ENCODE results near the gene MMUT. TPM values are rescaled to one million over a fixed set of nuclear protein-coding genes. Genes with fewer than 3 reads are reported as not detected.
"Not testable (repeated sequence)": the region's sequence is repeated elsewhere in the genome, so short reads cannot be mapped to it uniquely, and the experiment has no call there.

MMUT gene
- total and polyA plus RNA-seq, 4 donors, result 42.3 to 54.2 (median 45.3) TPM

- Histone ChIP-seq H3K4me1 (ENCODE audit: control insufficient read depth in 4 of 4, insufficient read depth in 4 of 4, low read length in 3 of 4) (no peaks in the 10 kb centered on the region), H3K4me3 (ENCODE audit: low read depth in 1 of 3, low read length in 3 of 3) (no peak overlapping the region), H3K9me3 (ENCODE audit: control insufficient read depth in 4 of 4, low read length in 3 of 4) (no peaks in the 10 kb centered on the region), H3K27me3 (ENCODE audit: control insufficient read depth in 4 of 4, insufficient read depth in 4 of 4, low read length in 3 of 4) (no peaks in the 10 kb centered on the region), H3K36me3 (ENCODE audit: control insufficient read depth in 4 of 4, insufficient read depth in 3 of 4, low read depth in 1 of 4, low read length in 3 of 4) (no peaks in the 10 kb centered on the region), H3K27ac (ENCODE audit: low read depth in 1 of 2, low read length in 2 of 2) (no peak overlapping the region), H3K9ac (ENCODE audit: low read depth in 1 of 2, low read length in 2 of 2) (no peak overlapping the region)
- no peak for TF ChIP-seq GABPA (IDR thresholded peaks at IDR 0.05 in 1 of 2, conservative IDR thresholded peaks at IDR 0.05 in 1 of 2)
- TF ChIP-seq, protein P1, sequence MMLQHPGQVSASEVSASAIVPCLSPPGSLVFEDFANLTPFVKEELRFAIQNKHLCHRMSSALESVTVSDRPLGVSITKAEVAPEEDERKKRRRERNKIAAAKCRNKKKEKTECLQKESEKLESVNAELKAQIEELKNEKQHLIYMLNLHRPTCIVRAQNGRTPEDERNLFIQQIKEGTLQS (IDR thresholded peaks at IDR 0.05), result no peak
- no peak for TF ChIP-seq REST (IDR thresholded peaks at IDR 0.05)
- TF ChIP-seq, protein P2, sequence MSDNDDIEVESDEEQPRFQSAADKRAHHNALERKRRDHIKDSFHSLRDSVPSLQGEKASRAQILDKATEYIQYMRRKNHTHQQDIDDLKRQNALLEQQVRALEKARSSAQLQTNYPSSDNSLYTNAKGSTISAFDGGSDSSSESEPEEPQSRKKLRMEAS (IDR thresholded peaks at IDR 0.05), result no peak
- no peak for TF ChIP-seq FOXA1 (IDR thresholded peaks at IDR 0.05)
- TF ChIP-seq EGR1 (IDR thresholded peaks at IDR 0.05; ENCODE audit: low read depth in 2 of 2), result no peak
- TF ChIP-seq HNF4G (IDR thresholded peaks at IDR 0.05), result no peak
- no peak for TF ChIP-seq NR2F2 (IDR thresholded peaks at IDR 0.05)
- TF ChIP-seq, protein P3, sequence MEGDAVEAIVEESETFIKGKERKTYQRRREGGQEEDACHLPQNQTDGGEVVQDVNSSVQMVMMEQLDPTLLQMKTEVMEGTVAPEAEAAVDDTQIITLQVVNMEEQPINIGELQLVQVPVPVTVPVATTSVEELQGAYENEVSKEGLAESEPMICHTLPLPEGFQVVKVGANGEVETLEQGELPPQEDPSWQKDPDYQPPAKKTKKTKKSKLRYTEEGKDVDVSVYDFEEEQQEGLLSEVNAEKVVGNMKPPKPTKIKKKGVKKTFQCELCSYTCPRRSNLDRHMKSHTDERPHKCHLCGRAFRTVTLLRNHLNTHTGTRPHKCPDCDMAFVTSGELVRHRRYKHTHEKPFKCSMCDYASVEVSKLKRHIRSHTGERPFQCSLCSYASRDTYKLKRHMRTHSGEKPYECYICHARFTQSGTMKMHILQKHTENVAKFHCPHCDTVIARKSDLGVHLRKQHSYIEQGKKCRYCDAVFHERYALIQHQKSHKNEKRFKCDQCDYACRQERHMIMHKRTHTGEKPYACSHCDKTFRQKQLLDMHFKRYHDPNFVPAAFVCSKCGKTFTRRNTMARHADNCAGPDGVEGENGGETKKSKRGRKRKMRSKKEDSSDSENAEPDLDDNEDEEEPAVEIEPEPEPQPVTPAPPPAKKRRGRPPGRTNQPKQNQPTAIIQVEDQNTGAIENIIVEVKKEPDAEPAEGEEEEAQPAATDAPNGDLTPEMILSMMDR (IDR thresholded peaks at IDR 0.05; ENCODE audit: low read depth, low read length, missing input control), result no peak
- TF ChIP-seq HNF4A (conservative IDR thresholded peaks at IDR 0.05), result no peak
- TF ChIP-seq RAD21 (IDR thresholded peaks at IDR 0.05), result no peak
- TF ChIP-seq SP1 (IDR thresholded peaks at IDR 0.05), result no peak
- TF ChIP-seq RXRA (IDR thresholded peaks at IDR 0.05), result no peak
- DNase-seq (ENCODE audit: low spot score), result no peak
- WGBS, result 73% methylated on average over 5 of the region's 5 CpGs
Observed at GRCh38 chr6:49406250-49406970, 56.6 kb downstream of the MMUT start.

DNA sequence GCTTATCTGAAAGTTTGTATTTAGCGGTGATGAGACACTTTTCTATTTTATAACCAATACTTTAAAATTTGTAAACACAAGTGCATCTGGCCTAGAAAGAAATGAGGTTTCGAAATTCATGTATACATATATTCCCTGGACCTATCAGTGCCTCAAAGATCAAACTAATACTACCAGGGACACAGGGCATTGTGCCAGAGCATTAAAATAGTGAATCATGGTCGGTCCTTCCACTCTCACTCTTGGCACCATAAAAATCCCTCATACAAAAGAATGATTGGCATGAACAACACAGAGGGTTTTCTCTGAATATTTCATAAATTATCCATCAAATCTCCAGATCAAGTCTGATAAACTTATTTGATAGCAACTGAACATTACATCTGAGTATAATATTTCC lies 62.0 kb downstream of the MMUT start:
- TF ChIP-seq RAD21 (IDR thresholded peaks at IDR 0.05) (no peak), GABPA (IDR thresholded peaks at IDR 0.05 in 1 of 2, conservative IDR thresholded peaks at IDR 0.05 in 1 of 2) (no peak), RXRA (IDR thresholded peaks at IDR 0.05) (no peak), EGR1 (IDR thresholded peaks at IDR 0.05; ENCODE audit: low read depth in 2 of 2) (no peak), NR2F2 (IDR thresholded peaks at IDR 0.05) (no peak), HNF4G (IDR thresholded peaks at IDR 0.05) (no peak), SP1 (IDR thresholded peaks at IDR 0.05) (no peak), JUND (IDR thresholded peaks at IDR 0.05) (no peak), TAF1 (conservative IDR thresholded peaks at IDR 0.05) (no peak), REST (IDR thresholded peaks at IDR 0.05) (no peak), HNF4A (conservative IDR thresholded peaks at IDR 0.05) (no peak)
- TF ChIP-seq, protein P1 (IDR thresholded peaks at IDR 0.05), result no peak

GRCh38 chr6:49386667-49387508 lies 76.2 kb downstream of the MMUT start:
- not testable (repeated sequence) for H3K9me3 ChIP-seq (ENCODE audit: control insufficient read depth in 4 of 4, low read length in 3 of 4); H3K4me3 ChIP-seq (ENCODE audit: low read depth in 1 of 3, low read length in 3 of 3); H3K9ac ChIP-seq (ENCODE audit: low read depth in 1 of 2, low read length in 2 of 2); H3K36me3 ChIP-seq (ENCODE audit: control insufficient read depth in 4 of 4, insufficient read depth in 3 of 4, low read depth in 1 of 4, low read length in 3 of 4); DNase-seq (ENCODE audit: low spot score); H3K27ac ChIP-seq (ENCODE audit: low read depth in 1 of 2, low read length in 2 of 2); H3K4me1 ChIP-seq (ENCODE audit: control insufficient read depth in 4 of 4, insufficient read depth in 4 of 4, low read length in 3 of 4); H3K27me3 ChIP-seq (ENCODE audit: control insufficient read depth in 4 of 4, insufficient read depth in 4 of 4, low read length in 3 of 4)
- 79% methylated on average over 27 of the region's 28 CpGs for WGBS

More for the DNA sequence above, 62.0 kb downstream of the MMUT start:
- Histone ChIP-seq H3K4me1 (ENCODE audit: control insufficient read depth in 4 of 4, insufficient read depth in 4 of 4, low read length in 3 of 4) (no peaks in the 10 kb centered on the region), H3K9ac (ENCODE audit: low read depth in 1 of 2, low read length in 2 of 2) (no peak overlapping the region), H3K4me3 (ENCODE audit: low read depth in 1 of 3, low read length in 3 of 3) (no peak overlapping the region), H3K27ac (ENCODE audit: low read depth in 1 of 2, low read length in 2 of 2) (no peak overlapping the region), H3K9me3 (ENCODE audit: control insufficient read depth in 4 of 4, low read length in 3 of 4) (no peaks in the 10 kb centered on the region), H3K27me3 (ENCODE audit: control insufficient read depth in 4 of 4, insufficient read depth in 4 of 4, low read length in 3 of 4) (no peaks in the 10 kb centered on the region), H3K36me3 (ENCODE audit: control insufficient read depth in 4 of 4, insufficient read depth in 3 of 4, low read depth in 1 of 4, low read length in 3 of 4) (no peaks in the 10 kb centered on the region)
- no peak for DNase-seq (ENCODE audit: low spot score)
- 61% methylated on average over 3 of the region's 3 CpGs for WGBS

Measured in liver (tissue), 9 donors.